SK-N-SH (cell line): Measurements from ENCODE around the gene TFDP2. TPM values are rescaled to one million over a fixed set of nuclear protein-coding genes. Genes with fewer than 3 reads are reported as not detected.

Experiments
- CTCF ChIA-PET: fragments of 300-600, 350-600 bp; formaldehyde crosslinking; extraction: SDS; loops from one replicate; lab custom pipeline; 2021; lab: Yijun Ruan, JAX
- POLR2A ChIA-PET: fragments of 350-600 bp; sonication (Branson Sonifier 250); formaldehyde crosslinking; extraction: SDS; loops from one replicate; lab custom pipeline; 2020; ENCODE audit warnings: antibody characterized with exemption, inconsistent platforms; lab: Yijun Ruan, JAX
- DNase-seq: peaks from one replicate; pipeline ENCODE4 v3.0.0; 2012
- H2AFZ ChIP-seq: fragments of 200-600 bp; sonication (generic); 2 replicates; pipeline ENCODE4 v1.8.1; 2016; ENCODE audit warnings: antibody characterized with exemption, mild to moderate bottlenecking, low read depth
- H3F3A ChIP-seq: fragments of 200-600 bp; sonication (generic); replicated peaks from 2 replicates; pipeline ENCODE3; 2016; ENCODE audit warnings: antibody characterized with exemption, mild to moderate bottlenecking; ENCODE audit not compliant: insufficient read depth
- H3K27ac ChIP-seq, 2 experiments: fragments of 200-500 bp in 1 of 2; fragments of 200-600 bp in 1 of 2; sonication (Bioruptor generic) in 1 of 2; sonication (generic), shearing (Covaris generic) in 1 of 2; 2 replicates each; pipeline versions ENCODE4 v1.5.1 to v1.6.1; 2014 to 2016; ENCODE audit warnings: low read depth in 2 of 2, inconsistent platforms in 1 of 2, low read length in 1 of 2, mild to moderate bottlenecking in 1 of 2, mixed read lengths in 1 of 2
- H3K27me3 ChIP-seq: fragments of 200-600 bp; sonication (generic), shearing (Covaris generic); 2 replicates; pipeline ENCODE4 v1.6.1; 2016; ENCODE audit warnings: mixed run types; ENCODE audit not compliant: insufficient read depth
- H3K36me3 ChIP-seq, 2 experiments: fragments of 200-500 bp in 1 of 2; fragments of 200-600 bp in 1 of 2; sonication (Bioruptor generic) in 1 of 2; sonication (generic) in 1 of 2; replicated peaks in 1 of 2; 2 replicates each; pipeline versions ENCODE3 to v1.5.1; 2014 to 2016; ENCODE audit warnings: low read length in 1 of 2, mild to moderate bottlenecking in 1 of 2; ENCODE audit not compliant: insufficient read depth in 2 of 2, control insufficient read depth in 1 of 2
- H3K4me1 ChIP-seq, 2 experiments: fragments of 200-500 bp in 1 of 2; fragments of 200-600 bp in 1 of 2; sonication (Bioruptor generic) in 1 of 2; sonication (generic), shearing (Covaris generic) in 1 of 2; 2 replicates each; pipeline versions ENCODE4 v1.5.1 to v1.6.1; 2014 to 2016; ENCODE audit warnings: low read depth in 1 of 2, low read length in 1 of 2, mixed run types in 1 of 2; ENCODE audit not compliant: insufficient read depth in 2 of 2, control insufficient read depth in 1 of 2
- H3K4me2 ChIP-seq: fragments of 200-600 bp; sonication (generic), shearing (Covaris generic); 2 replicates; pipeline ENCODE4 v1.6.1; 2017; ENCODE audit warnings: mixed run types
- H3K4me3 ChIP-seq, 2 experiments: fragments of 200-500 bp in 1 of 2; fragments of 200-600 bp in 1 of 2; sonication (Bioruptor generic) in 1 of 2; sonication (generic), shearing (Covaris generic) in 1 of 2; 2 replicates each; pipeline versions ENCODE4 v1.5.1 to v1.8.1; 2014 to 2016; ENCODE audit warnings: low read depth in 2 of 2, inconsistent platforms in 1 of 2, low read length in 1 of 2, mild to moderate bottlenecking in 1 of 2, mixed read lengths in 1 of 2, moderate library complexity in 1 of 2
- H3K79me2 ChIP-seq: fragments of 200-600 bp; sonication (generic); 2 replicates; pipeline ENCODE4 v1.8.1; 2017; ENCODE audit warnings: mild to moderate bottlenecking; ENCODE audit not compliant: insufficient read depth
- H3K9ac ChIP-seq: fragments of 200-600 bp; sonication (generic); 2 replicates; pipeline ENCODE4 v1.6.1; 2017; ENCODE audit warnings: mixed run types
- H3K9me2 ChIP-seq: fragments of 200-600 bp; sonication (generic); 2 replicates; pipeline ENCODE4 v1.6.1; 2017; ENCODE audit warnings: mixed run types
- H3K9me3 ChIP-seq: fragments of 200-600 bp; sonication (generic); 2 replicates; pipeline ENCODE4 v1.6.1; 2017; ENCODE audit warnings: mixed run types, mild to moderate bottlenecking, moderate library complexity
- H4K20me1 ChIP-seq: fragments of 200-600 bp; sonication (generic); 2 replicates; pipeline ENCODE4 v1.6.1; 2017; ENCODE audit warnings: mild to moderate bottlenecking, mixed run types; ENCODE audit not compliant: insufficient read depth
- EP300 ChIP-seq, 2 experiments: IDR thresholded peaks; 2 replicates each; pipeline versions ENCODE4 v1.4.0 to v1.6.1; 2012; ENCODE audit warnings: borderline replicate concordance in 1 of 2, low read depth in 1 of 2, low read length in 1 of 2
- RCOR1 ChIP-seq: fragments of 150-350 bp; IDR thresholded peaks from 2 replicates; pipeline ENCODE4 v1.6.1; 2017; ENCODE audit warnings: antibody characterized with exemption, low read length
- RFX5 ChIP-seq: IDR thresholded peaks from 2 replicates; pipeline ENCODE4 v1.6.1; 2012; ENCODE audit warnings: mild to moderate bottlenecking, improper control_type of control experiment, low read length
- TAF1 ChIP-seq: IDR thresholded peaks from 2 replicates; pipeline ENCODE4 v1.6.1; 2012; ENCODE audit warnings: low read depth, mild to moderate bottlenecking, low read length, moderate library complexity, borderline replicate concordance
- TCF12 ChIP-seq: IDR thresholded peaks from 2 replicates; pipeline ENCODE4 v1.4.0; 2012
- WGBS: methylation state at CpG from one replicate; pipeline ENCODE4 v1.1.6; 2017; ENCODE audit warnings: low lambda C conversion rate; 5-methylcytosine and 5-hydroxymethylcytosine counted together
- polyA plus RNA-seq, 3 experiments: library from polyadenylated mRNA; depleted of rRNA; stranded (reverse); fragments of >200 nt; gene quantifications; 2 replicates each; pipeline ENCODE4 v1.2.3, GENCODE V29; 2012
- TF ChIP-seq, protein P1 (sequence below): IDR thresholded peaks from 2 replicates; pipeline ENCODE4 v1.4.0; 2012; ENCODE audit warnings: low read depth, borderline replicate concordance
- TF ChIP-seq, protein P2 (sequence below): fragments of 200-600 bp; sonication (generic); IDR thresholded peaks from 2 replicates; pipeline ENCODE4 v1.6.1; 2017; ENCODE audit warnings: antibody characterized with exemption, mild to moderate bottlenecking, moderate library complexity
- TF ChIP-seq, protein P3 (sequence below): fragments of 150-350 bp; IDR thresholded peaks from 2 replicates; pipeline ENCODE4 v1.6.1; 2017; ENCODE audit warnings: antibody characterized with exemption, low read length, low read depth, borderline replicate concordance
- TF ChIP-seq, protein P4 (sequence below): fragments of 150-350 bp; IDR thresholded peaks from 2 replicates; pipeline ENCODE4 v1.6.1; 2016; ENCODE audit warnings: mild to moderate bottlenecking, low read depth, low read length
- TF ChIP-seq, protein P5 (sequence below): IDR thresholded peaks from 2 replicates; pipeline ENCODE4; 2012
- TF ChIP-seq, protein P6 (sequence below): IDR thresholded peaks from 2 replicates; pipeline ENCODE4 v1.6.1; 2012; ENCODE audit warnings: mild to moderate bottlenecking, low read depth, low read length, moderate library complexity
- TF ChIP-seq, protein P7 (sequence below): IDR thresholded peaks from 2 replicates; pipeline ENCODE4 v1.4.0; 2012; ENCODE audit warnings: low read depth

TFDP2 gene
- polyA plus RNA-seq, 1 of the 3 experiments (the other 2 are of a cell fraction) = 8.6 TPM

DNA sequence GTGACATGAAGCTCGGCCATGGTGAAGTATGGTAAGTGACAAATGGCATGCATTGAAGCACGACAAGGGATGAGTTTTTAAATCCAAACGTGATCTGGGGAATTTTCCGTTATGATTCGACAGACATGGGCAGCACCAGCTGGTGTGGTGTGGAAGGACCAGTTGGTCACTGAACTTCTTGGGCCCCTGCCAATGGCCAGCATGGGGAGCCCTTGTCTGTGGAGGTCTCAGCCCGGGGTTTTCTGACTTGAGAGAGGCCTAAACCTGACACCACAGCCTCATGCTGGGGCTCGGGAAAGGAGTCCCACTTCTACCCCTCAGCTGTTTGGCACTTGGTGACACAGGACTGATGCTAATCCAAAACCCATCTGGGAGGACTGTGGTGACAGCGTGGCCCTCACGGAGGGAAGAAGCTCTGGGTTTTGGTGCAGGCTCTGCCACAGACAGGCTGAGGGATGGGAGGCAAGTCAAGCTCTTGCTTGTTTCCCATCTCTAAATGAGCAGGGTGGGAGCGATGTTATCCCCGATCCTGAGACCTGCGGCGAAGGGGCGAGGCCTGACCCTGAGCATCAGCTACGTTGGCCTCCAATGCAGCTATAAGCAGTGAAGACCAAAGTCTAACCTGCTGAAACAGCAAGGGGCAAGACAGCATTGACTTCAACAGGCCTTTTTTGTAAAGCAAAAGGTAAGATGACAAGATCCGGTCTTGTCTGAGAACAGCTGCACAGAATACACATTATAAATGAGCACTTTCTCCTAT, 203.4 kb downstream of the TFDP2 start:
- no peaks in the 10 kb centered on the region for H3K9me2 ChIP-seq
- no peak overlapping the region for H3K4me3 ChIP-seq
- H3K27ac ChIP-seq = no peak overlapping the region
- ChIA-PET POLR2A (no interaction called here), CTCF (interaction anchor here (1.5 kb wide), 1 partner anchor 17 kb away, joined by 4 read pairs; no protein-coding TSS in a partner anchor)
- TF ChIP-seq, protein P1, sequence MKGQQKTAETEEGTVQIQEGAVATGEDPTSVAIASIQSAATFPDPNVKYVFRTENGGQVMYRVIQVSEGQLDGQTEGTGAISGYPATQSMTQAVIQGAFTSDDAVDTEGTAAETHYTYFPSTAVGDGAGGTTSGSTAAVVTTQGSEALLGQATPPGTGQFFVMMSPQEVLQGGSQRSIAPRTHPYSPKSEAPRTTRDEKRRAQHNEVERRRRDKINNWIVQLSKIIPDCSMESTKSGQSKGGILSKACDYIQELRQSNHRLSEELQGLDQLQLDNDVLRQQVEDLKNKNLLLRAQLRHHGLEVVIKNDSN = no peak
- TF ChIP-seq TAF1 (no peak), RCOR1 (no peak), RFX5 (no peak), TCF12 (no peak), EP300 (IDR thresholded peaks at IDR 0.05; ENCODE audit: borderline replicate concordance in 1 of 2, low read depth in 1 of 2, low read length in 1 of 2) (no peak)
- TF ChIP-seq, protein P2, sequence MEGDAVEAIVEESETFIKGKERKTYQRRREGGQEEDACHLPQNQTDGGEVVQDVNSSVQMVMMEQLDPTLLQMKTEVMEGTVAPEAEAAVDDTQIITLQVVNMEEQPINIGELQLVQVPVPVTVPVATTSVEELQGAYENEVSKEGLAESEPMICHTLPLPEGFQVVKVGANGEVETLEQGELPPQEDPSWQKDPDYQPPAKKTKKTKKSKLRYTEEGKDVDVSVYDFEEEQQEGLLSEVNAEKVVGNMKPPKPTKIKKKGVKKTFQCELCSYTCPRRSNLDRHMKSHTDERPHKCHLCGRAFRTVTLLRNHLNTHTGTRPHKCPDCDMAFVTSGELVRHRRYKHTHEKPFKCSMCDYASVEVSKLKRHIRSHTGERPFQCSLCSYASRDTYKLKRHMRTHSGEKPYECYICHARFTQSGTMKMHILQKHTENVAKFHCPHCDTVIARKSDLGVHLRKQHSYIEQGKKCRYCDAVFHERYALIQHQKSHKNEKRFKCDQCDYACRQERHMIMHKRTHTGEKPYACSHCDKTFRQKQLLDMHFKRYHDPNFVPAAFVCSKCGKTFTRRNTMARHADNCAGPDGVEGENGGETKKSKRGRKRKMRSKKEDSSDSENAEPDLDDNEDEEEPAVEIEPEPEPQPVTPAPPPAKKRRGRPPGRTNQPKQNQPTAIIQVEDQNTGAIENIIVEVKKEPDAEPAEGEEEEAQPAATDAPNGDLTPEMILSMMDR = no peak
- TF ChIP-seq, protein P3, sequence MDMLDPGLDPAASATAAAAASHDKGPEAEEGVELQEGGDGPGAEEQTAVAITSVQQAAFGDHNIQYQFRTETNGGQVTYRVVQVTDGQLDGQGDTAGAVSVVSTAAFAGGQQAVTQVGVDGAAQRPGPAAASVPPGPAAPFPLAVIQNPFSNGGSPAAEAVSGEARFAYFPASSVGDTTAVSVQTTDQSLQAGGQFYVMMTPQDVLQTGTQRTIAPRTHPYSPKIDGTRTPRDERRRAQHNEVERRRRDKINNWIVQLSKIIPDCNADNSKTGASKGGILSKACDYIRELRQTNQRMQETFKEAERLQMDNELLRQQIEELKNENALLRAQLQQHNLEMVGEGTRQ = no peak
- TF ChIP-seq, protein P4, sequence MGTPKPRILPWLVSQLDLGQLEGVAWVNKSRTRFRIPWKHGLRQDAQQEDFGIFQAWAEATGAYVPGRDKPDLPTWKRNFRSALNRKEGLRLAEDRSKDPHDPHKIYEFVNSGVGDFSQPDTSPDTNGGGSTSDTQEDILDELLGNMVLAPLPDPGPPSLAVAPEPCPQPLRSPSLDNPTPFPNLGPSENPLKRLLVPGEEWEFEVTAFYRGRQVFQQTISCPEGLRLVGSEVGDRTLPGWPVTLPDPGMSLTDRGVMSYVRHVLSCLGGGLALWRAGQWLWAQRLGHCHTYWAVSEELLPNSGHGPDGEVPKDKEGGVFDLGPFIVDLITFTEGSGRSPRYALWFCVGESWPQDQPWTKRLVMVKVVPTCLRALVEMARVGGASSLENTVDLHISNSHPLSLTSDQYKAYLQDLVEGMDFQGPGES = no peak
- TF ChIP-seq, protein P5, sequence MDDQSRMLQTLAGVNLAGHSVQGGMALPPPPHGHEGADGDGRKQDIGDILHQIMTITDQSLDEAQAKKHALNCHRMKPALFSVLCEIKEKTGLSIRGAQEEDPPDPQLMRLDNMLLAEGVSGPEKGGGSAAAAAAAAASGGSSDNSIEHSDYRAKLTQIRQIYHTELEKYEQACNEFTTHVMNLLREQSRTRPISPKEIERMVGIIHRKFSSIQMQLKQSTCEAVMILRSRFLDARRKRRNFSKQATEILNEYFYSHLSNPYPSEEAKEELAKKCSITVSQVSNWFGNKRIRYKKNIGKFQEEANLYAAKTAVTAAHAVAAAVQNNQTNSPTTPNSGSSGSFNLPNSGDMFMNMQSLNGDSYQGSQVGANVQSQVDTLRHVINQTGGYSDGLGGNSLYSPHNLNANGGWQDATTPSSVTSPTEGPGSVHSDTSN = no peak
- TF ChIP-seq, protein P6, sequence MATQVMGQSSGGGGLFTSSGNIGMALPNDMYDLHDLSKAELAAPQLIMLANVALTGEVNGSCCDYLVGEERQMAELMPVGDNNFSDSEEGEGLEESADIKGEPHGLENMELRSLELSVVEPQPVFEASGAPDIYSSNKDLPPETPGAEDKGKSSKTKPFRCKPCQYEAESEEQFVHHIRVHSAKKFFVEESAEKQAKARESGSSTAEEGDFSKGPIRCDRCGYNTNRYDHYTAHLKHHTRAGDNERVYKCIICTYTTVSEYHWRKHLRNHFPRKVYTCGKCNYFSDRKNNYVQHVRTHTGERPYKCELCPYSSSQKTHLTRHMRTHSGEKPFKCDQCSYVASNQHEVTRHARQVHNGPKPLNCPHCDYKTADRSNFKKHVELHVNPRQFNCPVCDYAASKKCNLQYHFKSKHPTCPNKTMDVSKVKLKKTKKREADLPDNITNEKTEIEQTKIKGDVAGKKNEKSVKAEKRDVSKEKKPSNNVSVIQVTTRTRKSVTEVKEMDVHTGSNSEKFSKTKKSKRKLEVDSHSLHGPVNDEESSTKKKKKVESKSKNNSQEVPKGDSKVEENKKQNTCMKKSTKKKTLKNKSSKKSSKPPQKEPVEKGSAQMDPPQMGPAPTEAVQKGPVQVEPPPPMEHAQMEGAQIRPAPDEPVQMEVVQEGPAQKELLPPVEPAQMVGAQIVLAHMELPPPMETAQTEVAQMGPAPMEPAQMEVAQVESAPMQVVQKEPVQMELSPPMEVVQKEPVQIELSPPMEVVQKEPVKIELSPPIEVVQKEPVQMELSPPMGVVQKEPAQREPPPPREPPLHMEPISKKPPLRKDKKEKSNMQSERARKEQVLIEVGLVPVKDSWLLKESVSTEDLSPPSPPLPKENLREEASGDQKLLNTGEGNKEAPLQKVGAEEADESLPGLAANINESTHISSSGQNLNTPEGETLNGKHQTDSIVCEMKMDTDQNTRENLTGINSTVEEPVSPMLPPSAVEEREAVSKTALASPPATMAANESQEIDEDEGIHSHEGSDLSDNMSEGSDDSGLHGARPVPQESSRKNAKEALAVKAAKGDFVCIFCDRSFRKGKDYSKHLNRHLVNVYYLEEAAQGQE = no peak
- TF ChIP-seq, protein P7, sequence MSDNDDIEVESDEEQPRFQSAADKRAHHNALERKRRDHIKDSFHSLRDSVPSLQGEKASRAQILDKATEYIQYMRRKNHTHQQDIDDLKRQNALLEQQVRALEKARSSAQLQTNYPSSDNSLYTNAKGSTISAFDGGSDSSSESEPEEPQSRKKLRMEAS = no peak
- WGBS = 95% methylated on average over 15 of the region's 16 CpGs
- H4K20me1 ChIP-seq = no peaks in the 10 kb centered on the region
- H3K9me3 ChIP-seq = no peaks in the 10 kb centered on the region
- no peak overlapping the region for H2AFZ ChIP-seq
- H3K4me2 ChIP-seq = no peak overlapping the region
- no peak for DNase-seq
- H3K27me3 ChIP-seq = no peaks in the 10 kb centered on the region
- peaks cover 2 to 8% of the 10 kb centered on the region in 2 experiments; a peak in 1 of 4 replicates for H3K4me1 ChIP-seq
- peaks cover under 1% of the 10 kb centered on the region for H3F3A ChIP-seq
- H3K36me3 ChIP-seq = no peaks in the 10 kb centered on the region
- H3K79me2 ChIP-seq = no peaks in the 10 kb centered on the region
- H3K9ac ChIP-seq = no peak overlapping the region
